HepG2 (cell line): ENCODE measurements around the gene SLC38A3. TPM values are rescaled to one million over a fixed set of nuclear protein-coding genes. Genes with fewer than 3 reads are reported as not detected.

Experiments
- ATAC-seq: fragments of 200-7000 bp; cut with Tn5 transposase; 3 replicates; pipeline ENCODE4 v1.9.1; 2020; ENCODE audit warnings: mild to moderate bottlenecking, moderate library complexity
- BruUV-seq: library from RNA; stranded (reverse); fragments of 400-500 nt; replicated peaks from 2 replicates; lab custom pipeline; 2021; lab: Mats Ljungman, UMichigan
- CTCF ChIA-PET: fragments of 300-600 bp; formaldehyde crosslinking; extraction: SDS; loops from one replicate; lab custom pipeline; 2021; ENCODE audit warnings: low total read pairs, inconsistent platforms, low intra/inter-chr PET ratio; lab: Yijun Ruan, JAX
- POLR2A ChIA-PET: fragments of 350-600 bp; sonication (Branson Sonifier 250); formaldehyde crosslinking; loops from one replicate; lab custom pipeline; 2020; ENCODE audit warnings: antibody characterized with exemption, inconsistent platforms; lab: Yijun Ruan, JAX
- DNase-seq: peaks from one replicate; pipeline ENCODE4 v3.0.0-alpha.2; 2015; ENCODE audit warnings: low spot score
- FAIRE-seq: peaks from 3 replicates; lab custom pipeline; 2011; peaks lifted over from hg19 to GRCh38; lab: Jason Lieb, UNC
- H2AFZ ChIP-seq: one replicate; pipeline ENCODE4 v1.6.1; 2011; ENCODE audit warnings: low read length, inconsistent platforms
- H3K27ac ChIP-seq: fragments of 300-600 bp; 3 replicates; pipeline ENCODE4 v1.8.0; 2011; ENCODE audit warnings: mixed run types, mild to moderate bottlenecking, mixed read lengths, low read length, inconsistent platforms; ENCODE audit not compliant: insufficient read depth; ENCODE audit errors: extremely low read length
- H3K27me3 ChIP-seq, 2 experiments: fragments of 200-600 bp in 1 of 2; 2 replicates in 1 of 2; 3 replicates in 1 of 2; pipeline versions ENCODE4 v1.6.0 to v1.8.0; 2011; ENCODE audit warnings: low read length in 2 of 2, mild to moderate bottlenecking in 2 of 2, moderate library complexity in 2 of 2, inconsistent platforms in 1 of 2; ENCODE audit not compliant: insufficient read depth in 2 of 2, control insufficient read depth in 1 of 2
- H3K36me3 ChIP-seq, 2 experiments: fragments of 200-600 bp in 1 of 2; replicated peaks in 1 of 2; 2 replicates in 1 of 2; 3 replicates in 1 of 2; pipeline versions ENCODE4 v1.5.1 to v1.8.0; 2011; ENCODE audit warnings: low read length in 2 of 2, inconsistent platforms in 1 of 2; ENCODE audit not compliant: insufficient read depth in 2 of 2, control insufficient read depth in 1 of 2
- H3K4me1 ChIP-seq: 2 replicates; pipeline ENCODE4 v1.5.1; 2012; ENCODE audit warnings: low read length, inconsistent platforms; ENCODE audit not compliant: insufficient read depth
- H3K4me2 ChIP-seq: 2 replicates; pipeline ENCODE4 v1.6.0; 2011; ENCODE audit warnings: low read depth, low read length, inconsistent platforms
- H3K4me3 ChIP-seq, 3 experiments: fragments of 200-600 bp in 1 of 3; sonication (generic), shearing (Covaris generic) in 1 of 3; replicated peaks in 1 of 3; 2 replicates each; pipeline ENCODE4 v1.5.1; 2011 to 2016; ENCODE audit warnings: low read length in 3 of 3, inconsistent platforms in 2 of 3, low read depth in 2 of 3, mild to moderate bottlenecking in 2 of 3, control low read depth in 1 of 3, mixed read lengths in 1 of 3; ENCODE audit not compliant: insufficient read depth in 1 of 3
- H3K79me2 ChIP-seq: one replicate; pipeline ENCODE4 v1.6.1; 2011; ENCODE audit warnings: low read length, inconsistent platforms; ENCODE audit not compliant: insufficient read depth
- H3K9ac ChIP-seq: 2 replicates; pipeline ENCODE4 v1.6.0; 2011; ENCODE audit warnings: mild to moderate bottlenecking, low read depth, low read length, inconsistent platforms; ENCODE audit not compliant: insufficient read depth
- H3K9me3 ChIP-seq: 2 replicates; pipeline ENCODE4 v1.5.1; 2012; ENCODE audit warnings: mild to moderate bottlenecking, low read length
- H4K20me1 ChIP-seq: 2 replicates; pipeline ENCODE4 v1.6.0; 2011; ENCODE audit warnings: inconsistent platforms, mild to moderate bottlenecking, low read length, moderate library complexity; ENCODE audit not compliant: insufficient read depth
- ARNTL ChIP-seq: sonication (generic); formaldehyde crosslinking; IDR thresholded peaks from 2 replicates; pipeline ENCODE4 v1.4.0; 2020; ENCODE audit warnings: mild to moderate bottlenecking, missing genetic modification reagents
- ZKSCAN1 ChIP-seq: fragments of 150-350 bp; IDR thresholded peaks from 2 replicates; pipeline ENCODE4 v1.6.1; 2014; ENCODE audit warnings: low read length
- ZMYM3 ChIP-seq: sonication (generic); formaldehyde crosslinking; IDR thresholded peaks from 2 replicates; pipeline ENCODE4 v1.5.1; 2020; ENCODE audit warnings: mild to moderate bottlenecking, missing genetic modification reagents
- ZNF569 ChIP-seq: sonication (generic); formaldehyde crosslinking; IDR thresholded peaks from 2 replicates; pipeline ENCODE4 v1.5.0; 2020; ENCODE audit warnings: mild to moderate bottlenecking, missing genetic modification reagents, moderate library complexity, borderline replicate concordance
- ZNF629 ChIP-seq: sonication (generic); formaldehyde crosslinking; conservative IDR thresholded peaks from 2 replicates; pipeline ENCODE4 v1.5.0; 2020; ENCODE audit warnings: missing genetic modification reagents
- WGBS: methylation state at CpG from one replicate; pipeline ENCODE4 v1.1.6; 2017; ENCODE audit warnings: low lambda C conversion rate; 5-methylcytosine and 5-hydroxymethylcytosine counted together
- in situ Hi-C: cut with HindIII; loops from 2 replicates; pipeline ENCODE4 v1.10.0; 2017; ENCODE audit warnings: low pct_unique_long_range_greater_than_20kb; ENCODE audit not compliant: extremely low pct_ligation_motif_present
- intact Hi-C: fragments of 100-400 bp; cut with micrococcal nuclease; formaldehyde crosslinking; loops from one replicate; pipeline ENCODE4 v1.10.0; 2022; ENCODE audit not compliant: unreplicated experiment
- polyA plus RNA-seq, 8 experiments: library from polyadenylated mRNA; depleted of rRNA in 3 of 8; stranded (reverse) in 7 of 8; unstranded in 1 of 8; fragments of >200 nt; fragmentation: Illumina TruSeq in 4 of 8; extraction: Trizol in 4 of 8; gene quantifications; 2 replicates each; pipeline versions ENCODE4 v1.2.1 to v1.2.3, GENCODE V29; 2011 to 2016; ENCODE audit warnings: low read depth in 4 of 8, missing spikeins in 1 of 8, mixed read lengths in 1 of 8; ENCODE audit not compliant: insufficient read depth in 1 of 8
- total RNA-seq, 5 experiments: library from RNA; depleted of rRNA; stranded (reverse); fragments of >200 nt; fragmentation: Illumina TruSeq; extraction: Trizol; gene quantifications; 2 replicates each; pipeline ENCODE4 v1.2.3, GENCODE V29; 2016; ENCODE audit warnings: low read depth in 1 of 5
- TF ChIP-seq, protein P1 (sequence below): sonication (generic); formaldehyde crosslinking; IDR thresholded peaks from 2 replicates; pipeline ENCODE4 v1.8.1; 2023; ENCODE audit warnings: mild to moderate bottlenecking, inconsistent platforms, moderate library complexity, missing genetic modification reagents, borderline replicate concordance
- TF ChIP-seq, protein P2 (sequence below): sonication (generic); formaldehyde crosslinking; IDR thresholded peaks from 2 replicates; pipeline ENCODE4 v1.4.0; 2020; ENCODE audit warnings: low read depth, missing genetic modification reagents
- TF ChIP-seq, protein P3 (sequence below): sonication (generic); formaldehyde crosslinking; IDR thresholded peaks from 2 replicates; pipeline ENCODE4 v1.5.1; 2020; ENCODE audit warnings: missing genetic modification reagents, mild to moderate bottlenecking, borderline replicate concordance

The SLC38A3 gene
- total and polyA plus RNA-seq, 2 of the 13 experiments (the other 11 are each of a cell fraction or from before 2014, with no cell fraction given) = 29.8 to 164 TPM

DNA sequence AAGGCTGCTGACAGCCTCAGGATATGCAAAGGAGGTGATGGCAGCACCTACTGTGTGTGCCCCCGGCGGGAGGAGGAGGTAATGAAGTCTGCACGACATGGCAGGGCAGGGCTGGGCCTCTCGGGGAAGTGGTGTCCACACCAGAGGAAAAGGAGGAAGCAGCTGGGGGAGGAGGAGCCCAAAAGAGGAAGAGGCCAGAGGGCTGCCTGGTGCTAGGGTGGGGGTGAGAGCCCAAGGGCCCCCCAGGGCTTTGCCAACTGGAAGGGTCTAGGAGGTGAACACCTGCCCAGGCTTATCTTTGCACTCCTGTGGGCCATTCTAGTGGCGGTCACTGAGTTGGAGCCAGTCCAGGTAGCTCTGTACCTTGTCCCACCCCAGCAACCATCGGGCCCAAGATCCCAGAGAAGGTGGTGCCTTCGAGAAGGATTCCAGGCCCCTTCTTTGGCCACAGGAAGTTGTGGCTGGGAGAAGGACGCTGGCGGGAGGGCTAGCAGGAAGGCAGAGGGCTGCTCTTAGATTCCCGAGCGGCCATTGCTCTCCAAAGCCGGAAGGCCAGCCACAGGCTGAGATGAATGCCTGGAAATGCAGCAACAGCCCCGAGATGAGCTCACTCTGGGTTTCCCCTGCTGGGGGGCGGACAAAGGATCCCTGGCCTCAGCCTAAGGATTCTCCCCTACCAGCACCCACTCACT, 37.9 kb downstream of the SLC38A3 start:
- WGBS = 84% methylated on average over 8 of the region's 14 CpGs
- in situ Hi-C loops = no loop called here
- no peaks in the 10 kb centered on the region for H4K20me1 ChIP-seq

DNA sequence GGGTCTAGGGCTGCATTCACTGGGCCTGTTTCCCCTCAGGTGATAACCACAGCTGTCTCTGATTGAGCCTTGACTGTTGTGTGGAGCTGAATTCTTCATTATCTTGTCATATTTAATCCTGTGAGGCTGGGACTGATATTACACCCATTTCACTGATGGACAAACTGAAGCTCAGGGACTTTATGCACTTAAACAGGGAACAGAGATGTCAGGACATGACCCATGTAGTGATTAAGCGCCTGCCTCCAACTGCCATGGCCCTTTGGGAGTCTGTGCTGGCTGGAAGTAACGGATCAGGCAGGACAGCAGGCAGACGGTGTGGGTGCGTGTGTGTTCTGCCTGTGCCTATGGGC, 38.4 kb downstream of the SLC38A3 start:
- no peak for ATAC-seq
- in situ Hi-C loops (no loop called here), intact Hi-C loops (no loop called here)
- POLR2A ChIA-PET = interaction anchor here (1.4 kb wide), 1 partner anchor 17 kb away, joined by 3 read pairs; no protein-coding TSS in a partner anchor
- Histone ChIP-seq H3K4me3 (no peak overlapping the region), H3K4me1 (peaks cover 28% of the 10 kb centered on the region), H3K27me3 (no peaks in the 10 kb centered on the region), H2AFZ (no peak overlapping the region), H3K79me2 (peaks cover 26% of the 10 kb centered on the region), H3K36me3 (0 out of 5 replicates have a peak, but pooled peaks cover 0 to 9% of the 10 kb centered on the region in 2 experiments), H3K9ac (no peak overlapping the region), H3K4me2 (no peak overlapping the region), H3K27ac (no peak overlapping the region), H4K20me1 (no peaks in the 10 kb centered on the region), H3K9me3 (no peaks in the 10 kb centered on the region)
- CTCF ChIA-PET = interaction anchor here (1.7 kb wide), 1 partner anchor 16 kb away, joined by 3 read pairs; no protein-coding TSS in a partner anchor
- DNase-seq = no peak
- 96% methylated on average over 3 of the region's 4 CpGs for WGBS
- TF ChIP-seq ZNF629 (CRISPR knock-in tag) (peak; percentile 75), ZMYM3 (no peak), ARNTL (CRISPR knock-in tag) (no peak), ZNF569 (CRISPR knock-in tag) (no peak)
- TF ChIP-seq, protein P1, sequence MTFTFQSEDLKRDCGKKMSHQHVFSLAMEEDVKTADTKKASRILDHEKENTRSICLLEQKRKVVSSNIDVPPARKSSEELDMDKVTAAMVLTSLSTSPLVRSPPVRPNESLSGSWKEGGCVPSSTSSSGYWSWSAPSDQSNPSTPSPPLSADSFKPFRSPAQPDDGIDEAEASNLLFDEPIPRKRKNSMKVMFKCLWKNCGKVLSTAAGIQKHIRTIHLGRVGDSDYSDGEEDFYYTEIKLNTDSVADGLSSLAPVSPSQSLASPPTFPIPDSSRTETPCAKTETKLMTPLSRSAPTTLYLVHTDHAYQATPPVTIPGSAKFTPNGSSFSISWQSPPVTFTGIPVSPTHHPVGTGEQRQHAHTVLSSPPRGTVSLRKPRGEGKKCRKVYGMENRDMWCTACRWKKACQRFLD (CRISPR knock-in tag) = no peak
- TF ChIP-seq, protein P2, sequence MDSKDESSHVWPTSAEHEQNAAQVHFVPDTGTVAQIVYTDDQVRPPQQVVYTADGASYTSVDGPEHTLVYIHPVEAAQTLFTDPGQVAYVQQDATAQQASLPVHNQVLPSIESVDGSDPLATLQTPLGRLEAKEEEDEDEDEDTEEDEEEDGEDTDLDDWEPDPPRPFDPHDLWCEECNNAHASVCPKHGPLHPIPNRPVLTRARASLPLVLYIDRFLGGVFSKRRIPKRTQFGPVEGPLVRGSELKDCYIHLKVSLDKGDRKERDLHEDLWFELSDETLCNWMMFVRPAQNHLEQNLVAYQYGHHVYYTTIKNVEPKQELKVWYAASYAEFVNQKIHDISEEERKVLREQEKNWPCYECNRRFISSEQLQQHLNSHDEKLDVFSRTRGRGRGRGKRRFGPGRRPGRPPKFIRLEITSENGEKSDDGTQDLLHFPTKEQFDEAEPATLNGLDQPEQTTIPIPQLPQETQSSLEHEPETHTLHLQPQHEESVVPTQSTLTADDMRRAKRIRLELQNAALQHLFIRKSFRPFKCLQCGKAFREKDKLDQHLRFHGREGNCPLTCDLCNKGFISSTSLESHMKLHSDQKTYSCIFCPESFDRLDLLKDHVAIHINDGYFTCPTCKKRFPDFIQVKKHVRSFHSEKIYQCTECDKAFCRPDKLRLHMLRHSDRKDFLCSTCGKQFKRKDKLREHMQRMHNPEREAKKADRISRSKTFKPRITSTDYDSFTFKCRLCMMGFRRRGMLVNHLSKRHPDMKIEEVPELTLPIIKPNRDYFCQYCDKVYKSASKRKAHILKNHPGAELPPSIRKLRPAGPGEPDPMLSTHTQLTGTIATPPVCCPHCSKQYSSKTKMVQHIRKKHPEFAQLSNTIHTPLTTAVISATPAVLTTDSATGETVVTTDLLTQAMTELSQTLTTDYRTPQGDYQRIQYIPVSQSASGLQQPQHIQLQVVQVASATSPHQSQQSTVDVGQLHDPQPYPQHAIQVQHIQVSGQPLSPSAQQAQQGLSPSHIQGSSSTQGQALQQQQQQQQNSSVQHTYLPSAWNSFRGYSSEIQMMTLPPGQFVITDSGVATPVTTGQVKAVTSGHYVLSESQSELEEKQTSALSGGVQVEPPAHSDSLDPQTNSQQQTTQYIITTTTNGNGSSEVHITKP (CRISPR knock-in tag) = no peak
- FAIRE-seq = no peak
- no TSS peak for BruUV-seq

More for the DNA sequence above, 37.9 kb downstream of the SLC38A3 start:
- TF ChIP-seq ZKSCAN1 = peak; percentile 26; the same call in 1 of the 2 replicates
- TF ChIP-seq, protein P3, sequence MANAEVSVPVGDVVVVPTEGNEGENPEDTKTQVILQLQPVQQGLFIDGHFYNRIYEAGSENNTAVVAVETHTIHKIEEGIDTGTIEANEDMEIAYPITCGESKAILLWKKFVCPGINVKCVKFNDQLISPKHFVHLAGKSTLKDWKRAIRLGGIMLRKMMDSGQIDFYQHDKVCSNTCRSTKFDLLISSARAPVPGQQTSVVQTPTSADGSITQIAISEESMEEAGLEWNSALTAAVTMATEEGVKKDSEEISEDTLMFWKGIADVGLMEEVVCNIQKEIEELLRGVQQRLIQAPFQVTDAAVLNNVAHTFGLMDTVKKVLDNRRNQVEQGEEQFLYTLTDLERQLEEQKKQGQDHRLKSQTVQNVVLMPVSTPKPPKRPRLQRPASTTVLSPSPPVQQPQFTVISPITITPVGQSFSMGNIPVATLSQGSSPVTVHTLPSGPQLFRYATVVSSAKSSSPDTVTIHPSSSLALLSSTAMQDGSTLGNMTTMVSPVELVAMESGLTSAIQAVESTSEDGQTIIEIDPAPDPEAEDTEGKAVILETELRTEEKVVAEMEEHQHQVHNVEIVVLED (CRISPR knock-in tag) = no peak
- ATAC-seq = no peak
- ChIA-PET POLR2A (interaction anchor here (1.4 kb wide), 1 partner anchor 17 kb away, joined by 3 read pairs; no protein-coding TSS in a partner anchor), CTCF (interaction anchor here (1.7 kb wide), 1 partner anchor 15 kb away, joined by 3 read pairs; no protein-coding TSS in a partner anchor)
- no peak overlapping the region for H2AFZ ChIP-seq
- DNase-seq = no peak
- H3K36me3 ChIP-seq = 0 out of 5 replicates have a peak, but pooled peaks cover 0 to 9% of the 10 kb centered on the region in 2 experiments
- no peak for FAIRE-seq
- H3K4me2 ChIP-seq = no peak overlapping the region
- H3K9me3 ChIP-seq = no peaks in the 10 kb centered on the region
- H3K4me1 ChIP-seq = peaks cover 33% of the 10 kb centered on the region
- no peak overlapping the region for H3K27ac ChIP-seq
- intact Hi-C loops = no loop called here
- H3K27me3 ChIP-seq = no peaks in the 10 kb centered on the region
- no peak overlapping the region for H3K4me3 ChIP-seq
- peaks cover 26% of the 10 kb centered on the region for H3K79me2 ChIP-seq
- no peak overlapping the region for H3K9ac ChIP-seq
- no TSS peak for BruUV-seq
